T47D (cell line): ENCODE results near the gene NOC4L.

ENCODE experiments used
- DNase-seq, 2 experiments: peaks; one replicate each; pipeline versions ENCODE4 v3.0.0 to v3.0.0-alpha.2; 2011 to 2012; ENCODE audit warnings: low read depth in 1 of 2, low spot score in 1 of 2
- JUND ChIP-seq: IDR thresholded peaks from 2 replicates; pipeline ENCODE4 v1.6.1; 2012; ENCODE audit warnings: low read depth
- in situ Hi-C: cut with HindIII; loops from 2 replicates; pipeline ENCODE4 v1.10.0; 2016; ENCODE audit warnings: low sequenced_read_pairs, low pct_unique_long_range_greater_than_20kb

The NOC4L gene

DNA sequence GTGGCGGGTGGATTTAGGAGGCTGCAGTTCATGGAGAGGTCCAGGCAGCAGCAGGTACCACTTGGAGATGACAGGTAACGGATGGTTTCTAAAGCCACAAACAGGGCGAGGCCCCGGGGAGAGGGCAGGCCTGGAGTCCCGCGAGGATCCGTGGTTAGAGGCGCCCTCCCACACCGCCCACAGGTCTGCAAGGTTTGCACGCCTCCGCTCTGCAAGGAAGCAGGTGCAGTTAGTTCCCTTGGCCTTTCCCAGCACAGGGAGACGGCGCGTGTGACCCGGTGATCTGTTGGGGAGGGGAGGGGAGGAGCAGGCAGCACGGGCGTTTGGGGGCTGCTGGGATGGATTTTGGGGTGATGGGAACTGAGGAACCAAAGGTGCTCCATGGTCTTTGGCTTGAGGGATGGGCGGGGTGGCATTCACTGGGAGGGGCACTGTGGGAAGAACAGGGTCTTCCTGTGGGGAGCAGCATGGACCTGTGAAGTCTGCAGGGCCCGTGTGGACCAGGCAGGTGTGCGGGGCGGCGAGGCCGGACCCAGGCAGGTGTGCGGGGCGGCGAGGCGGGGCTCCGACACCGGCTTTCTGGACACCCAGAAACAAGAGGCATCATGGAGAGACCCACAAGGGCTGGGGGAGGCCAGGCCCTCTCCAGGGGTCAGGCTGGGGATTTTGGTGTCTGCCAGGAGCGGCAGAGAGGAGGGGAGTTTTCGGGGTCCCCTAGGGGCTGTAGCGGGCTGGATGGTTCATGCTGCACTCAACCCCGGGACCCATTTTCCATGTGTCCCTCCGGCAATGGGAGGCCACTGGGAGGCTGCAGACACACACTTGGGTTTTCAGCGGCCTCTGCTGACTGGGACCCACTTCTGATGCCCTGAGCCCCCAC, 29.1 kb downstream of the NOC4L start:
- in situ Hi-C loops: no loop called here
- no peak for DNase-seq
- no peak for TF ChIP-seq JUND

DNA sequence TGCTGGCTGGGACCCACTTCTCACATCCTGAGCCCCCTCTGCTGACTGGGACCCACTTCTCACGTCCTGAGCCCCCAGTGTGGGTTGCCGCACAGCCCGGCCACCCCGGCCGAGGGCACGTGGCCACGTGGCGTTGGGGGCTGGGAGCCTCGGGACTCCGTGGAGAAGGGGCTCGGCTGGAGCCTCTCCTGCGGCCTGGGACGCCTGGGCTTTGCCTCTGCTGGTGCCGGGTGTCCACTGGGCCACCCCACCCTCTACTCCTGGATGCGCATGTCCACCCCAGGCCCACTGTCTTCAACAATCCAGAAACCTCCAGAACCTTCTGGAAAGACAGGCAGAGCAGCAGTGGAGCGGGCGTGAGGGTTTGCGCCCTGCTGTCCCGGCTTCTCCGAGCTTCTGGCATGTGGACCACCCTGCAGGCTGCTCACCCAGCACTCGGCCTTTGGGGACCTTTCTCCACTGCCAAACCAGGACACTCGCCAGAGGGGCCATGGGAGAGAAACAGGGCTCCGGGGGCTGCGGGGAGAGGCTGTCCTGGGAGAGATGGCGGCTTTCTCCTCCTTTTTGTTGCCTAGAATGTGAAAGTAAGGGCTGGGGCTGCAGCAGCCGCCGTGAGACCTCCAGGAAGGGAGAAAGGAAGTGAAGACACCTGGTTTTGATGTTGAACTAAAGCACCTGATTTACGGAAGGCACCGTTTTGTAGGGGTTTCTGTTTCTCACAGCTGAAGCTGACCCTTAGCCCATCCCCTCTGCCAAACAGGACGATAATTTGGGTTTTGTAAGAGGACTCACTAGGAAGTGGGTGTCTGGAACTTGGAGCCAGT, 30.0 kb downstream of the NOC4L start:
- TF ChIP-seq JUND: no peak
- DNase-seq: no peak
- in situ Hi-C loops: no loop called here

DNA sequence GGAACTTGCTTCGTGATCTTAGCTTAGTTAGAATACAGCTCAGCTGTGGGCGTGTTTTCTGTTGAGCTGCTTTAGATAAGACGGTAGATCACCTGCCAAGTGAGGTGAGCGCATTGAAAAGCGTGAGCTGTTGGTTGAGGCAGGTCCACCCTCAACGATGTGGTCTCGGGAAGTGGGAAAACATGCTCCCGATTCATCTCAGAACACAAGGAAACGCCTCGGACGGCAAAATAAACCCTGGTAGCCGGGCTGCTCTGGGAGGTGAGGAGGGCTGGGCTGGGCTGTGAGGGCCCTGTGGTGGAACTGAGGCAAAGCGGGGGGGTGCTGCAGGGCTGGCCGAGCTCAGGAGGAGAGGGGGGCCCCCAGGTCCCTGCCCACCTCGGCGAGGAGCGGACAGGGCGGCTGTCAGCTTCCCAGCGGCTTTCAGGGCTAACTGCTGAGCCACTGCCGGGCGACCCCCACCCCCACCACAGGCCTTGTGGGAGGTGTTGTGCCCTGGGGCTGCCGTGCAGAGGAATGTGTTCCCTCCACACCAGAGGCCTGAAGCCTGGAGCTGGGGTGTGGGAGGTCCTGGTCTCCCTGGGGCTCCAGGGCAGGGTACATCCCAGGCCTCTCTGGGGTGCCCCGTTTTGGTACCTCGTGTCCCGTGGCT, 30.7 kb downstream of the NOC4L start:
- no peak for DNase-seq
- in situ Hi-C loops: no loop called here

DNA sequence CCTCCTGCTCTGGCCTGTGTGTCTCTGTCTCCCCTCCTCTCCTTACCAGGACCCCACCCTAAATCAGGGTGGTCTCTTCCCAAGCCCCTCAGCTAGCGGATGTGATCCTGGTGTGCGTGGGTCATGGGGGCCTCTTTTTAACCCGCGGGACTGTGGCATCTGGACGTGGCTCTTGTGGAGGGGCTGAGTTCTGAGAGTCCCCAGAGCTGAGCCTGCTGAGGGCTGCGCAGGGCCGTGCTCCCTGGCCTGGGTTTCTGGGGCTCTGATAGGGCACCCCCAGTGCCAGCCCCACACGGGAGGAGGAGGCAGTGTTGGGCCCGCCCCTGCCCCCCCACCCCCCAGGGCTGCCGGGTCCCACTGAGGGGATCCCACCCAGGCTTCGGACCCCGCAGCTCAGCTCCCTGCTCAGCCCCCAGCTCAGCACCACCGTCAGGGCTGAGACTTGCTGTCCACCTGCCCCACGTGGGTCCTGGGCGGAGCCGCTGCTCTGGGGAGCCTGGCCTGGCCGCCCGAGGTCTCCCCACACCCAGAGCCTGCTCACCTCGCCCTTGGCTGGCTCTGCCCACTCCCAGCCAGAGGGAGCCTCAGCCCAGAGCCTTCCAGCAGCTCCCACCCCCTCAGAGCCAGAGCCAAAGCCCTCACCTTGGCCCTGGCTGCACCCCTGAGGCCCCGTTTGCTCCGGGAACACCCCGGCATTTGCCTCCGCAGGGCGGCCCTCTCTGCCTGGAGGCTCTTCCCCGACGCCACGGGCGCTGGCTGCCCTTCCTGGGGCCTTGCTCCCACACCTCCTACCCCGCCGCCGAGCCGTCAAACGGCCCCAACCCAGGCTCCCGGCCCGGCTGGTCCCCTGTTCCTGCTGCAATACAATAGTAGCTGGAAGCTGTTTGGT, 31.5 kb downstream of the NOC4L start:
- no peak for DNase-seq
- TF ChIP-seq JUND: no peak
- in situ Hi-C loops: no loop called here

More for the DNA sequence above, 30.7 kb downstream of the NOC4L start:
- TF ChIP-seq JUND: no peak

DNA sequence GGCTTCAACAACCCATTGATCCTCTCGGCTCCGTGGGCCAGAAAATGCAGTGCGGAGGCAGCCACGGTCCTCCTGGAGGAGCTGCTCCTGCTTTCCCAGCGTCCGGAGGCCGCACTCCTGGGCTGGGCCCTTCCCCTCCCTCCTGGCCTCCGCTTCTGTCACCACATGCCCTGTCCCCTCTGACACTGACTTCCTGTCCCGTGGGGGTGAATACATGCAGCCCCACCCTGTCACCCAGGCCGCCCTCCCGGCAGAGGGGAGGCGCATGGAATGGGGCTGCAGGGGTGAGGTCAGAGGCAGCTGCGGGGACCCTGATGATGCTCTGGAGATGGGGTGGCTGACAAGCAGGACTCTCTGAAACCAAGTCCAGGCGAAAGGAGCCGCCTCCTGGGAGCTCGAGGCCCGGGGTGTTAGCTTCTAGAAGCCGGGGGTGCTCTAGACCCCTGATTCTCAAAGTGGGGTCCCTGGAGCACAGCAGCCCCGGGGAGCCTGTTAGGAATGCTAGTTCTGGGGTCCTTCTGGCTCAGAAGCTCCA, 32.2 kb downstream of the NOC4L start:
- no peak for DNase-seq
- in situ Hi-C loops: no loop called here
- no peak for TF ChIP-seq JUND

DNA sequence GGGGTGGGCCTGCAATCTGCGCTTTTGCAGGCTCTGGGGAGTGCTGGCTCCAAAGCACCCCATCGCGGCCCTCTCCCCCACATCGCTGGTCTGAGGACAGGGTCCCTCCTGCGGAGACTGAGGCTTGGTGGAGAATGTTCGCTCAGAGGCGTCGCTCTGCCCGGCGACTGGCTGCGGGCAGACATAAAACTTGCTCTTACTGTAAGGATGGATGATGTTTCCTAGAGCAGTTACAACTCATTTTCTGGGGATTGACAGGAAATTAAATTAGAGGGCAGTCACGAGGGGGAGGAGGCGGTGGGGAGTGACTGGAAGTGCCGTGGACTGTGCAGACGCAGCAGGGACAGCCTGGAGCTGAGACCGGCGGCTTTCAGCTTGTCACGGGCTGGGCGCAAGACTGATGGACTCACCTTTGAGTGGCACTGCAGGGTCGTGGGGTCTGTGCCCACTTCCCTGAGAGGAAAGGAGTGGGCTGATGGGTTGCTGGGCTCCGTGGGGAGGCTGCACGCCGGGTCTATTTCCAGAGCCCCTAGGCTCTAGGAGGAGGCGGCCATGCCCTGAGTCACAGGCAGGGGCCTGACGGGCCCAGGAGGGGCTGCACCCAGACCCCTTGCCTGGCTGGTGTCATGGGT, 32.8 kb downstream of the NOC4L start:
- no peak for TF ChIP-seq JUND
- in situ Hi-C loops: no loop called here
- no peak for DNase-seq

DNA sequence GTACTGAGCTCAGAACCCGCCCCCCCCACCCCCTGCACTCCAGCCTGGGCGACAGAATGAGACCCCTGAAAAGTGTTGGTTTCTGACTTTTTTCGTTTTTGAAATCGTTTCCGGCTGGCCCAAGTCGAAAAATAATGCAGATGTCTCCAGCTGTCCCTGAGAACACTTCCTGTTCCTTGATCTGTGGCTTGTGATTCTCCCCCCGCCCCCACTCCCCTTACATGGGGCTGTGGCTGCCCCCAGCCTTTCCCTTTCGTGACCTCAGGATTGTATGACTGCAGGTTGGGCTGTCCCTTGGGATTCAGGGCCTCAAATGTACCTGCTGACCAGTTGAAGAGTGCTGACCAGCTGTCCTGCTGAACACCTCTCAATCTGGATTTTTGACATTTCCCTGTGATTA, 34.1 kb downstream of the NOC4L start:
- no peak for DNase-seq
- in situ Hi-C loops: no loop called here
- no peak for TF ChIP-seq JUND

DNA sequence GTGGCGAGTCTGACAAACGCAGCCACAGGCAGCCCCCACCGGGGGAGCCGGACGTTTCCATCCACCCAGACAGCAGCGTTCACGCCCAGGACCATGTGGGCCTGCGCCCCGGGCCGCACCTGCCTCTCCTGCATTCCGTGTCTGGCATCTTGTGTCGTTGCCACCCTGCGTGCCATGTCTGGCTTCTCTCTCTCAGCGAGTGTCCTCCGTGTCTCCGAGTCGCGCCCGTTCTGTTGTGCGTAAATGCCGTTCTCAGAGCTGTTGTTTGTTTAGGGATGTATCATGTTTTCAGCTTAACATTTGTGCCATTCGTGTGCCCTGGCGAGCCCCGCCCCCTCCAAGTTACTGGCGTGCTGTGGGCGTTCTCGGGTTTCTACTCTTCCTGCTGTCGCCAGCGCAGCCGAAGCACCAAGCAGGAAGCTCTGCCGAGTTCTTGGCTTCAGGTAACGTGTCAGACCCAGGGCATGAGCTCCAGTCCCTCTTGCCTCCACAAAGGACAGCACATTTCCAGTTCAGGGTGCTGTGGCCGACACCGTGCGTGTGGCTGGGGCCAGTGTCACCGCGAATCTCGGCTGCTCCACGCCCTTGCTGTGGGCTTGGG, 34.6 kb downstream of the NOC4L start:
- no peak for TF ChIP-seq JUND
- peak; percentile 74 to 82 for DNase-seq
- in situ Hi-C loops: no loop called here

DNA sequence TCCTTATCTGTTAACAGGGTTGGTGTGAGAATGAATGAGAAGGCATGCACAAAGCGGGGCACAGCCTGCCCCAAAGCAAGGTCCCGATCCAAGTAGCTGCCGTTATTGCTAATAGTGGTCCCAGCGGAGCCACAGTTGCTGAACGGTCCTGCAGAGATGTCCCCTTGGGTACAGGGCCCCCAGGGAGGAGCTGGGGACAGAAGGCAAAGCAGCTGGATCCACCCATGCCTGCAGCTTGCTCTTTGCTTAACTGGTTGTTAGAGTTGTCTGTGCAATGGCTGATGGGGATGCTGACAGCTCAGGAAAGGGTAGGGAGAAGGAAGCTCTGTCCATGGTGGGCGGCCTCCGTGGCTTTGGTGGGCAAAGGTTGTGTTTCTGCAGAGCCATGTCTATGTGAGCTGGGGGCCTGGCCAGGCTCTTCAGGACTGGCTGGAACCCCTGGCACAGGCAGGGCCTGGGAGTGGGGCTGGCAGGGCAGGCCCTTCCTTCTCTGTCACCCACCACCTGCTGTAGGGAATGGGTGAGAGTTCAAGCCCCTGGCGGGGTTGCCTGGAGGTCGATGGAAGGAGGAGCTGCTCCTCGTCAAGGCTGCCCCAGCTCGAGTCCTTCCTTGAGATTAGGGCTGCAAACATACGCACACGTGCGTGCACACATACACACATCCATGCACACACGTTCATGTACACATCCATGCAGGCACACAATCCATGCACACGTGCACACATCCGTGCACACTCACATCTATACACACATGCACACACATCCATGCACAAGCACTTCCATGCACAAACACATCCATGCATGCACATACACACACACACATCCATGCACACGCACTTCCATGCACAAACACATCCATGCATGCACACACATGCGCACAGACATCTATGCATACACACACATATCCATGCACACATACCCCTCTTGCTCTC, 35.4 kb downstream of the NOC4L start:
- in situ Hi-C loops: no loop called here
- no peak for TF ChIP-seq JUND
- DNase-seq: no peak
